Dermis blood vessel endothelial cell (primary cell): Measurements from ENCODE around the gene ESRP2. TPM values are rescaled to one million over a fixed set of nuclear protein-coding genes. Genes with fewer than 3 reads are reported as not detected.

ENCODE experiments used
- DNase-seq: peaks from one replicate; pipeline ENCODE4 v3.0.0; 2010
- total RNA-seq: library from RNA; depleted of rRNA; stranded (reverse); fragments of >200 nt; gene quantifications from 2 replicates; pipeline ENCODE4 v1.2.3, GENCODE V29; 2014

ESRP2 gene
- 3.6 and 4.1 TPM in 2 replicates for total RNA-seq

GRCh38 chr16:68235887-68236136 is at the start of gene ESRP2:
TSS of gene ESRP2 (minus strand) at chr16:68236127. CDS start at chr16:68236045, 82 bp downstream.
- no peak for DNase-seq

GRCh38 chr16:68285683-68286082 is 49.8 kb upstream of the ESRP2 start:
- DNase-seq, result no peak

- DNase-seq, result peak; percentile 24
Observed at GRCh38 chr16:68284847-68285246, 48.9 kb upstream of the ESRP2 start.

GRCh38 chr16:68283801-68284598 is 48.1 kb upstream of the ESRP2 start:
- no peak for DNase-seq

- no peak for DNase-seq
Observed at GRCh38 chr16:68283346-68283745, 47.4 kb upstream of the ESRP2 start.

GRCh38 chr16:68282064-68282452 is 46.1 kb upstream of the ESRP2 start:
- DNase-seq, result no peak

GRCh38 chr16:68281368-68282063 is 45.6 kb upstream of the ESRP2 start:
- DNase-seq, result no peak

- no peak for DNase-seq
Observed at GRCh38 chr16:68279726-68280558, 44.0 kb upstream of the ESRP2 start.

GRCh38 chr16:68276223-68276622 is 40.3 kb upstream of the ESRP2 start:
- DNase-seq, result no peak

GRCh38 chr16:68275611-68276191 is 39.8 kb upstream of the ESRP2 start:
- no peak for DNase-seq

GRCh38 chr16:68274441-68274840 is 38.5 kb upstream of the ESRP2 start:
- DNase-seq, result no peak

- no peak for DNase-seq
Observed at GRCh38 chr16:68273896-68274295, 38.0 kb upstream of the ESRP2 start.

- no peak for DNase-seq
Observed at GRCh38 chr16:68273459-68273858, 37.5 kb upstream of the ESRP2 start.

- DNase-seq, result no peak
Observed at GRCh38 chr16:68272507-68273209, 36.7 kb upstream of the ESRP2 start.

- DNase-seq, result no peak
Observed at GRCh38 chr16:68270353-68270752, 34.4 kb upstream of the ESRP2 start.

GRCh38 chr16:68269793-68270192 is 33.9 kb upstream of the ESRP2 start:
- DNase-seq, result no peak

GRCh38 chr16:68267612-68268405 is 31.9 kb upstream of the ESRP2 start:
- DNase-seq, result peak; percentile 37

- DNase-seq, result peak; percentile 58
Observed at GRCh38 chr16:68265078-68265920, 29.4 kb upstream of the ESRP2 start.

- DNase-seq, result peak; percentile 86
Observed at GRCh38 chr16:68264128-68265077, 28.5 kb upstream of the ESRP2 start, which contains the start of gene SLC7A6. TSS of gene SLC7A6 (plus strand) at chr16:68264526. CDS start at chr16:68274727, 10,201 bp downstream.
